MCF 10A (cell line): ENCODE data around the gene SERPINH1. TPM values are rescaled to one million over a fixed set of nuclear protein-coding genes. Genes with fewer than 3 reads are reported as not detected.

Source experiments
- BruUV-seq: library from RNA; stranded (reverse); fragments of 400-500 nt; replicated peaks from 2 replicates; lab custom pipeline; 2021; lab: Mats Ljungman, UMichigan
- CTCF ChIA-PET: fragments of 300-600 bp; sonication (Branson Sonifier 250); formaldehyde crosslinking; extraction: SDS; loops from one replicate; lab custom pipeline; 2021; ENCODE audit warnings: antibody characterized with exemption, inconsistent platforms; lab: Yijun Ruan, JAX
- POLR2A ChIA-PET: fragments of 300-600, 350-650 bp; sonication (Branson Sonifier 250); formaldehyde crosslinking; extraction: SDS; loops from one replicate; lab custom pipeline; 2020; ENCODE audit warnings: antibody characterized with exemption, inconsistent platforms; lab: Yijun Ruan, JAX
- DNase-seq: peaks from one replicate; pipeline ENCODE4 v3.0.0-alpha.2; 2018; ENCODE audit not compliant: unreplicated experiment
- H3K27ac Mint-ChIP-seq: one replicate; pipeline ENCODE4 v1.8.0; 2022; ENCODE audit warnings: mild to moderate bottlenecking, low read depth, mixed read lengths; ENCODE audit not compliant: unreplicated experiment
- H3K27me3 Mint-ChIP-seq: one replicate; pipeline ENCODE4 v1.8.0; 2022; ENCODE audit warnings: mixed read lengths; ENCODE audit not compliant: insufficient read depth, unreplicated experiment
- H3K36me3 Mint-ChIP-seq: one replicate; pipeline ENCODE4 v1.8.0; 2022; ENCODE audit warnings: mild to moderate bottlenecking, moderate library complexity, mixed read lengths; ENCODE audit not compliant: insufficient read depth, unreplicated experiment
- H3K4me1 Mint-ChIP-seq: one replicate; pipeline ENCODE4 v1.8.0; 2022; ENCODE audit warnings: mixed read lengths; ENCODE audit not compliant: insufficient read depth, unreplicated experiment
- H3K4me3 Mint-ChIP-seq: one replicate; pipeline ENCODE4 v1.8.0; 2022; ENCODE audit warnings: mild to moderate bottlenecking, moderate library complexity, mixed read lengths; ENCODE audit not compliant: unreplicated experiment
- H3K9me3 Mint-ChIP-seq: one replicate; pipeline ENCODE4 v1.8.0; 2022; ENCODE audit warnings: mixed read lengths; ENCODE audit not compliant: unreplicated experiment
- CTCF ChIP-seq: fragments of 200-600 bp; IDR thresholded peaks from one replicate; pipeline ENCODE4 v1.8.0; 2022; ENCODE audit warnings: antibody characterized with exemption, mild to moderate bottlenecking; ENCODE audit not compliant: unreplicated experiment
- intact Hi-C: fragments of 100-400 bp; cut with micrococcal nuclease; formaldehyde crosslinking; loops from 2 replicates; pipeline ENCODE4 v1.14.1; 2022
- total RNA-seq: library from RNA; stranded (reverse); gene quantifications from 2 replicates; pipeline ENCODE4 v1.2.3, GENCODE V29; 2022

SERPINH1 gene
- total RNA-seq, 1 experiment from 2014 or later = 80.5 TPM

GRCh38 chr11:75611823-75612222, 49.8 kb downstream of the SERPINH1 start:
- Mint-ChIP-seq H3K4me1 (no peaks in the 10 kb centered on the region), H3K4me3 (no peak overlapping the region), H3K27ac (no peak overlapping the region), H3K27me3 (no peaks in the 10 kb centered on the region), H3K36me3 (peaks cover 5% of the 10 kb centered on the region), H3K9me3 (no peaks in the 10 kb centered on the region)
- CTCF ChIA-PET = interaction anchor here (0.8 kb wide), 2 partner anchors 33 to 79 kb away, joined by 3 to 6 read pairs; no protein-coding TSS in a partner anchor
- intact Hi-C loops = no loop called here
- POLR2A ChIA-PET = no interaction called here
- DNase-seq = no peak
- no TSS peak for BruUV-seq
- no peak for TF ChIP-seq CTCF

GRCh38 chr11:75615751-75616150, 53.7 kb downstream of the SERPINH1 start:
- H3K27ac Mint-ChIP-seq = no peak overlapping the region
- POLR2A ChIA-PET = no interaction called here
- no peak for TF ChIP-seq CTCF
- H3K9me3 Mint-ChIP-seq = no peaks in the 10 kb centered on the region
- no peaks in the 10 kb centered on the region for H3K27me3 Mint-ChIP-seq
- peaks cover 5% of the 10 kb centered on the region for H3K36me3 Mint-ChIP-seq
- intact Hi-C loops = no loop called here
- H3K4me1 Mint-ChIP-seq = no peaks in the 10 kb centered on the region
- no peak overlapping the region for H3K4me3 Mint-ChIP-seq
- DNase-seq = no peak
- CTCF ChIA-PET = interaction anchor here (0.6 to 0.7 kb wide), 2 partner anchors 13 to 358 kb away, joined by 3 read pairs; no protein-coding TSS in a partner anchor
- BruUV-seq = no TSS peak

GRCh38 chr11:75616281-75616680, 54.2 kb downstream of the SERPINH1 start:
- ChIA-PET CTCF (interaction anchor here (0.6 kb wide), 1 partner anchor 194 kb away, joined by 3 read pairs; no protein-coding TSS in a partner anchor), POLR2A (interaction anchor here (0.7 kb wide), 1 partner anchor 827 kb away, joined by 3 read pairs; no protein-coding TSS in a partner anchor)
- peaks cover under 1% of the 10 kb centered on the region for H3K36me3 Mint-ChIP-seq
- no TSS peak for BruUV-seq
- H3K27me3 Mint-ChIP-seq = no peaks in the 10 kb centered on the region
- H3K4me1 Mint-ChIP-seq = no peaks in the 10 kb centered on the region
- no peak overlapping the region for H3K4me3 Mint-ChIP-seq
- H3K27ac Mint-ChIP-seq = no peak overlapping the region
- no peaks in the 10 kb centered on the region for H3K9me3 Mint-ChIP-seq
- TF ChIP-seq CTCF = no peak
- intact Hi-C loops = no loop called here
- no peak for DNase-seq

Other genes starting within 250 kb of the SERPINH1 start
- 0.44 and 0.98 TPM in 2 replicates for gene ARRB1, start 210.6 kb upstream of the SERPINH1 start, total RNA-seq
- gene RPS3, start 162.7 kb upstream of the SERPINH1 start, total RNA-seq = 3,172 and 3,444 TPM in 2 replicates
- gene KLHL35, start 129.1 kb upstream of the SERPINH1 start, total RNA-seq = not detected in 2 replicates
- gene GDPD5, start 36.3 kb upstream of the SERPINH1 start, total RNA-seq = 5.6 and 5.7 TPM in 2 replicates
- not detected in 2 replicates for gene MAP6, start 106.8 kb downstream of the SERPINH1 start, total RNA-seq
- not detected in 2 replicates for gene MOGAT2, start 155.6 kb downstream of the SERPINH1 start, total RNA-seq
- 6.4 and 7.3 TPM in 2 replicates for gene DGAT2, start 206.5 kb downstream of the SERPINH1 start, total RNA-seq